NCI-H774 (cell line): ENCODE data around the gene SCRN2.

Source experiments
- DNase-seq: peaks from one replicate; lab custom pipeline; 2025; lab: John Stamatoyannopoulos, UW

The SCRN2 gene

GRCh38 chr17:47872019-47872650 is 31.1 kb upstream of the SCRN2 start:
- DNase-seq = no peak

GRCh38 chr17:47871048-47871447 is 30.0 kb upstream of the SCRN2 start:
- DNase-seq = no peak

GRCh38 chr17:47870056-47870455 is 29.0 kb upstream of the SCRN2 start:
- DNase-seq = no peak

- DNase-seq = no peak
Observed at GRCh38 chr17:47869114-47869513, 28.0 kb upstream of the SCRN2 start.

- no peak for DNase-seq
Observed at GRCh38 chr17:47867813-47868533, 26.9 kb upstream of the SCRN2 start.

GRCh38 chr17:47866941-47867340 is 25.9 kb upstream of the SCRN2 start:
- no peak for DNase-seq

- no peak for DNase-seq
Observed at GRCh38 chr17:47864791-47865216, 23.7 kb upstream of the SCRN2 start.

GRCh38 chr17:47862621-47863440 is 21.8 kb upstream of the SCRN2 start:
- DNase-seq = no peak

GRCh38 chr17:47860386-47860785 is 19.3 kb upstream of the SCRN2 start:
- DNase-seq = no peak

- DNase-seq = no peak
Observed at GRCh38 chr17:47857551-47858455, 16.7 kb upstream of the SCRN2 start.

GRCh38 chr17:47856830-47857229 is 15.8 kb upstream of the SCRN2 start:
- DNase-seq = no peak

GRCh38 chr17:47855737-47856136 is 14.7 kb upstream of the SCRN2 start:
- no peak for DNase-seq

- DNase-seq = no peak
Observed at GRCh38 chr17:47853616-47854015, 12.5 kb upstream of the SCRN2 start.

GRCh38 chr17:47852113-47852949 is 11.3 kb upstream of the SCRN2 start:
- no peak for DNase-seq

GRCh38 chr17:47851764-47852112 is 10.7 kb upstream of the SCRN2 start:
- DNase-seq = no peak

GRCh38 chr17:47850692-47851573 is 9.9 kb upstream of the SCRN2 start, which contains the start of gene SP6:
SP6 (minus strand) TSS chr17:47851163; CDS start chr17:47848429, 2,734 bp downstream.
- DNase-seq = peak; percentile 88

- DNase-seq = no peak
Observed at GRCh38 chr17:47850373-47850691, 9.3 kb upstream of the SCRN2 start.

GRCh38 chr17:47848198-47848513 is 7.1 kb upstream of the SCRN2 start:
- no peak for DNase-seq

- no peak for DNase-seq
Observed at GRCh38 chr17:47847341-47848197, 6.5 kb upstream of the SCRN2 start.
